SK-N-MC (cell line): ENCODE data around the gene CCDC40.

ENCODE experiments used
- EZH2 ChIP-seq: fragments of 200-600 bp; sonication (generic); IDR thresholded peaks from one replicate; pipeline ENCODE4 v1.6.1; 2017; ENCODE audit warnings: antibody characterized with exemption
- FOXP2 ChIP-seq: optimal IDR thresholded peaks from 2 replicates; pipeline ENCODE3; 2011; ENCODE audit warnings: mild to moderate bottlenecking, moderate library complexity; ENCODE audit not compliant: insufficient read depth; ENCODE audit errors: extremely low read length, control extremely low read depth
- POLR2AphosphoS5 ChIP-seq: IDR thresholded peaks from 2 replicates; pipeline ENCODE4 v1.6.1; 2012; ENCODE audit warnings: mild to moderate bottlenecking, low read depth, low read length, borderline replicate concordance

DNA sequence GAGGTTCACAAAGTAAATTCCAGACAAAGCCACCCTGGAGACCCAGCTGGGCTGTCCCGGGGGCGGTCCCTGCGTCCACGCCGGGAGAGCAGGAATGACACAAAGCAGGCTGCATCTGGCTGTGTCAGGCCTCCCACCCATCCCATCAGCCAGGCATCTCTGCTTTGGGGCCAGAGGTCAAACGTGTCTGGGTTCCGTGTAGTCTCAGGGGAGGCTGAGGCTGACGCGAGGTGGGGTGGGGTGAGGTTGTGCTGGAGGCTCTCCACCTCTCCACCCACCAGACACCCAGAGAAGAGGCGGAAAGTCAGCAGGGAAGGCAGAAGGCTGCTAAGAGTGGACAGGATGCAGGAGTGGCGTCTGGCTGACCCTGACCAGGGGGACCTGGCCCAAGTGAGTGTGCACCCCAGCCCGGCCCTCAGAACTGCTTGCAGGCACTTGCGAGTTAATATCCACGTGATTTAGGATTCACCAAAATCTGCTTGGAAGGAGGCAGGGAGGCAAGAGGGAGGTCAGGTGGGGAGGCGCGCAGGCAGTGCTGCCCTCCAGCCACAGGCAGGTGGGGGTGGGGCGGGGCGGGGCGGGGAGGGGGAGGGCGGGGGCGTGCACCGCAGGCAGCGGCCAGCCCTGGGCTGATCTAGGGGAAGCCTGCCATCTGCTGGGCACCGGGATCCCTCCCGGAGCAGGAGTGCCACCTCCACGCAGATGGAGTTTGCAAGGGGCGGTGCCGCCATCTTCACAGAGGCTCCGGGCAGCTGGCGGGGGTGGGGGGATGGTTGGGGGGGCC is 45.1 kb upstream of the CCDC40 start:
- TF ChIP-seq EZH2: no peak
- no peak for TF ChIP-seq POLR2AphosphoS5
- no peak for TF ChIP-seq FOXP2
